Right lobe of liver (tissue), 6 donors: ENCODE results near the gene WDPCP. TPM values are rescaled to one million over a fixed set of nuclear protein-coding genes. Genes with fewer than 3 reads are reported as not detected.

Experiments
- ATAC-seq, 4 donors: fragments of 200-7000 bp; cut with Tn5 transposase; one replicate each; pipeline ENCODE4 v1.9.1; 2020; ENCODE audit warnings: mild to moderate bottlenecking in 4 of 4, moderate library complexity in 4 of 4
- DNase-seq, 3 donors: peaks; one replicate each; pipeline ENCODE4 v3.0.0-alpha.2; 2020
- H3K27ac ChIP-seq, 3 donors: fragments of 200-600 bp; one replicate each; pipeline ENCODE4 v1.8.0; 2022
- H3K27me3 ChIP-seq, 2 donors: fragments of 200-600 bp; one replicate each; pipeline ENCODE4 v1.8.0; 2022
- H3K36me3 ChIP-seq, 4 donors: fragments of 200-600 bp; sonication (generic) in 1 of 4; one replicate each; pipeline versions ENCODE4 v1.5.1 to v1.8.0; 2017 to 2022; ENCODE audit warnings: control low read depth in 1 of 4
- H3K4me1 ChIP-seq, 4 donors: fragments of 200-600 bp; sonication (generic) in 1 of 4; one replicate each; pipeline versions ENCODE4 v1.5.1 to v1.8.0; 2017 to 2022; ENCODE audit warnings: control low read depth in 1 of 4
- H3K4me3 ChIP-seq, 3 donors: fragments of 200-600 bp; one replicate each; pipeline ENCODE4 v1.8.0; 2022
- H3K9me3 ChIP-seq, 4 donors: fragments of 200-600 bp; sonication (generic) in 1 of 4; one replicate each; pipeline versions ENCODE4 v1.5.1 to v1.8.0; 2017 to 2022; ENCODE audit warnings: control low read depth in 1 of 4
- CTCF ChIP-seq, 4 donors: fragments of 200-600 bp in 3 of 4; fragments of 450-650 bp in 1 of 4; IDR thresholded peaks; one replicate each; pipeline versions ENCODE4 v1.5.1 to v1.8.0; 2016 to 2022; ENCODE audit warnings: antibody characterized with exemption in 4 of 4, mild to moderate bottlenecking in 2 of 4
- POLR2A ChIP-seq: fragments of 450-650 bp; IDR thresholded peaks from one replicate; pipeline ENCODE4 v1.6.1; 2017; ENCODE audit warnings: antibody characterized with exemption, mild to moderate bottlenecking
- WGBS: methylation state at CpG from one replicate; pipeline ENCODE4 v1.1.6; 2018; ENCODE audit warnings: low coverage, low lambda C conversion rate; ENCODE audit not compliant: insufficient coverage; ENCODE audit errors: missing lambda C conversion rate; 5-methylcytosine and 5-hydroxymethylcytosine counted together
- intact Hi-C, 2 donors: fragments of 100-400 bp; cut with DNase I; formaldehyde crosslinking; loops; one replicate each; pipeline versions ENCODE4 v1.11.2 to v1.14.1; 2022
- total RNA-seq, 6 experiments: library from RNA; depleted of rRNA in 2 of 6; stranded (reverse); fragments of >200 nt in 2 of 6; fragmentation: NEBNext Ultra II Directional in 3 of 6; extraction: Animal tissue kit (Norgen Biotek cat#: 25700) in 3 of 6; gene quantifications; one replicate each; pipeline versions ENCODE4 v1.1.0 to v1.2.4, GENCODE V29; 2016 to 2023
- donor health status: DM: no; HTN: yes; CAD: no.
- donor health status: DM: no; HTN: no; CAD: no.
- donor health status: DM: no; HTN: no; CAD: no.
- donor health status: DM: no; HTN: yes; CAD: no.
- donor health status: DM: no; HTN: yes; CAD: no.

Gene WDPCP
- total RNA-seq, 6 experiments from 2014 or later = 2.7 to 4.4 (median 3.0) TPM

GRCh38 chr2:63514781-63515180 is 73.5 kb downstream of the WDPCP start:
- H3K36me3 ChIP-seq = no peaks in the 10 kb centered on the region
- no peak for TF ChIP-seq CTCF (IDR thresholded peaks at IDR 0.05)
- TF ChIP-seq POLR2A = no peak
- peaks cover 0 to 3% (median 0%) of the 10 kb centered on the region in 4 donors for H3K9me3 ChIP-seq
- no peak overlapping the region for H3K4me3 ChIP-seq
- no peaks in the 10 kb centered on the region for H3K27me3 ChIP-seq
- intact Hi-C loops = no loop called here
- H3K27ac ChIP-seq = no peak overlapping the region
- ATAC-seq = no peak
- DNase-seq = no peak
- H3K4me1 ChIP-seq = no peaks in the 10 kb centered on the region

- WGBS = 91% methylated on average over 2 of the region's 2 CpGs
- H3K27me3 ChIP-seq = no peaks in the 10 kb centered on the region
- no peak for DNase-seq
- ATAC-seq = no peak
- H3K9me3 ChIP-seq = peaks cover 0 to 3% (median 0%) of the 10 kb centered on the region in 4 donors
- H3K4me3 ChIP-seq = no peak overlapping the region
- no peak overlapping the region for H3K27ac ChIP-seq
- no peaks in the 10 kb centered on the region for H3K36me3 ChIP-seq
- H3K4me1 ChIP-seq = no peaks in the 10 kb centered on the region
- intact Hi-C loops = no loop called here
- TF ChIP-seq CTCF (IDR thresholded peaks at IDR 0.05) = no peak
Measured at GRCh38 chr2:63514237-63514716, 74.0 kb downstream of the WDPCP start.

- H3K36me3 ChIP-seq = no peaks in the 10 kb centered on the region
- H3K4me3 ChIP-seq = no peak overlapping the region
- no peaks in the 10 kb centered on the region for H3K9me3 ChIP-seq
- no peak for DNase-seq
- no peaks in the 10 kb centered on the region for H3K27me3 ChIP-seq
- H3K4me1 ChIP-seq = no peaks in the 10 kb centered on the region
- intact Hi-C loops = no loop called here
- H3K27ac ChIP-seq = no peak overlapping the region
- no peak for ATAC-seq
- WGBS = 70% methylated on average over 2 of the region's 2 CpGs
- no peak for TF ChIP-seq CTCF (IDR thresholded peaks at IDR 0.05)
- TF ChIP-seq POLR2A = no peak
Measured at GRCh38 chr2:63506320-63506719, 82.0 kb downstream of the WDPCP start.

GRCh38 chr2:63503818-63504217 is 84.5 kb downstream of the WDPCP start:
- intact Hi-C loops = no loop called here
- 71% methylated on average over 1 of the region's 1 CpG for WGBS

More at GRCh38 chr2:63503818-63504217, 84.5 kb downstream of the WDPCP start:
- Histone ChIP-seq H3K9me3 (no peaks in the 10 kb centered on the region), H3K27ac (no peak overlapping the region), H3K36me3 (no peaks in the 10 kb centered on the region), H3K4me1 (no peaks in the 10 kb centered on the region), H3K4me3 (no peak overlapping the region), H3K27me3 (no peaks in the 10 kb centered on the region)
- TF ChIP-seq CTCF (IDR thresholded peaks at IDR 0.05) = no peak
- TF ChIP-seq POLR2A = no peak
- DNase-seq (no peak), ATAC-seq (no peak)
